ENCODE results near the gene SLC9A9. TPM values are rescaled to one million over a fixed set of nuclear protein-coding genes. Genes with fewer than 3 reads are reported as not detected.

The SLC9A9 gene
- total and polyA plus RNA-seq, 2 of the 8 experiments (the other 6 are each of a cell fraction or from before 2014, with no cell fraction given), result 0.48 to 1.1 TPM

DNA sequence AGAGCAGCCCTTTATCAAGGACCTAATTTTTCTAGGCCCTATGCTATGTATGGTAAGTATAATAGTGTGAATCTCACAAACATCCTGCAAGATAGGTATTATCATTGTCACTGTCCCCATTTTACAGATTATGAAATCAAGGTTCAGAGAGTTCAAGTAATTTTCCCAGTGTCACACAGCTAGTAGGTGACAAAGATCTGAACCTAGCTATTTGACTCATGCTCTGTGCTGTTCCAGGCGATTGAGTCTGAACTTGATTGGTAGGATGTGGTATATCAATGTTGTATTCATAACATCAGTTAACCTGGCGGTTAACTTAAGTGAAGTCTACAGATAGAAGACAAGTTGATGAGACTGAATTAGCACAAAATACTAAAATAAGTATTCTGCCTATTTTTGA, 498.8 kb downstream of the SLC9A9 start:
- Histone ChIP-seq H2BK5ac (ENCODE audit: low read depth, low read length) (no peak overlapping the region), H3K79me2 (ENCODE audit: control insufficient read depth in 1 of 2, insufficient read depth in 2 of 2, low read length in 2 of 2) (no peaks in the 10 kb centered on the region), H4K8ac (ENCODE audit: extremely low read depth, insufficient read depth, low read length) (no peak overlapping the region), H3K4me3 (ENCODE audit: extremely low read depth in 1 of 4, insufficient read depth in 2 of 4, low read depth in 3 of 4, low read length in 4 of 4) (no peak overlapping the region), H3K56ac (replicated peaks; ENCODE audit: insufficient read length, low read depth, low read length) (no peak overlapping the region), H2AFZ (ENCODE audit: low read length) (no peak overlapping the region), H3K27ac (ENCODE audit: low read depth, low read length) (no peak overlapping the region), H3K36me3 (ENCODE audit: control insufficient read depth in 2 of 4, insufficient read depth in 4 of 4, low read length in 3 of 4) (no peaks in the 10 kb centered on the region), H4K5ac (ENCODE audit: insufficient read length, low read depth, low read length) (no peak overlapping the region), H3K27me3 (replicated peaks in 1 of 4; ENCODE audit: control insufficient read depth in 3 of 4, extremely low read depth in 1 of 4, insufficient read depth in 3 of 4, low read length in 3 of 4) (no peaks in the 10 kb centered on the region), H3K9ac (replicated peaks in 1 of 4; ENCODE audit: extremely low read depth in 1 of 4, low read depth in 3 of 4, low read length in 3 of 4) (no peak overlapping the region), H4K91ac (replicated peaks; ENCODE audit: insufficient read length, low read length) (no peak overlapping the region), H3K23me2 (ENCODE audit: low read depth, low read length) (no peaks in the 10 kb centered on the region), H2AK5ac (ENCODE audit: low read depth, low read length) (no peak overlapping the region), H3K9me3 (ENCODE audit: insufficient read depth in 2 of 2, low read depth in 1 of 2, low read length in 1 of 2) (no peaks in the 10 kb centered on the region), H2BK120ac (replicated peaks; ENCODE audit: low read depth, low read length) (no peak overlapping the region), H3K4me2 (ENCODE audit: insufficient read depth in 1 of 2, low read depth in 2 of 2, low read length in 2 of 2) (no peak overlapping the region), H3K14ac (ENCODE audit: insufficient read length) (no peak overlapping the region), H3K4ac (replicated peaks; ENCODE audit: insufficient read length, low read depth, low read length) (no peak overlapping the region), H4K20me1 (replicated peaks in 1 of 2; ENCODE audit: control insufficient read depth in 1 of 2, insufficient read depth in 2 of 2, low read length in 2 of 2) (peaks cover 0 to 2% of the 10 kb centered on the region in 2 experiments), H3K79me1 (ENCODE audit: low read depth, low read length) (no peaks in the 10 kb centered on the region), H2BK20ac (ENCODE audit: low read length) (no peak overlapping the region), H3K23ac (ENCODE audit: insufficient read length) (no peak overlapping the region), H3K18ac (ENCODE audit: extremely low read depth, low read length) (no peak overlapping the region), H2BK15ac (ENCODE audit: low read length) (no peak overlapping the region), H2BK12ac (ENCODE audit: low read depth, low read length) (no peak overlapping the region), H3K4me1 (replicated peaks in 1 of 4; ENCODE audit: control insufficient read depth in 3 of 4, insufficient read depth in 4 of 4, low read length in 3 of 4) (0 out of 7 replicates have a peak, but pooled peaks cover 0 to 2% (median 0%) of the 10 kb centered on the region in 4 experiments)
- POLR2A ChIA-PET (ENCODE audit: partially characterized antibody), result no interaction called here
- FAIRE-seq (no peak), DNase-seq (ENCODE audit: low read depth in 1 of 2, low spot score in 2 of 2) (no peak)
- TF ChIP-seq EP300 (IDR thresholded peaks at IDR 0.05; ENCODE audit: borderline replicate concordance in 1 of 2, low read depth in 2 of 2, low read length in 2 of 2) (no peak), SP1 (IDR thresholded peaks at IDR 0.05; ENCODE audit: low read depth, low read length) (no peak), CTCF (IDR thresholded peaks at IDR 0.05; ENCODE audit: control extremely low read depth in 1 of 3, insufficient read depth in 1 of 3, low read depth in 1 of 3, low read length in 3 of 3) (no peak), GABPA (IDR thresholded peaks at IDR 0.05; ENCODE audit: borderline replicate concordance, insufficient read depth, low read length) (no peak), POLR2A (IDR thresholded peaks at IDR 0.05; ENCODE audit: control extremely low read depth in 1 of 2, low read depth in 2 of 2, low read length in 2 of 2) (no peak), TBP (IDR thresholded peaks at IDR 0.05; ENCODE audit: low read depth, low read length) (no peak), CHD2 (IDR thresholded peaks at IDR 0.05; ENCODE audit: low read length) (no peak), KDM5A (IDR thresholded peaks at IDR 0.05; ENCODE audit: low read length) (no peak), NANOG (IDR thresholded peaks at IDR 0.05; ENCODE audit: insufficient read depth, low read depth, low read length, poor library complexity, severe bottlenecking) (no peak), GTF2F1 (IDR thresholded peaks at IDR 0.05; ENCODE audit: borderline replicate concordance, low read depth, low read length) (no peak), SIX5 (IDR thresholded peaks at IDR 0.05; ENCODE audit: low read depth, low read length) (no peak), RFX5 (IDR thresholded peaks at IDR 0.05; ENCODE audit: borderline replicate concordance, low read depth, low read length) (no peak), CEBPB (IDR thresholded peaks at IDR 0.05; ENCODE audit: low read depth, low read length) (no peak)
- WGBS, 2 experiments (ENCODE audit: extremely low coverage in 1 of 2, insufficient coverage in 1 of 2, insufficient read length in 1 of 2, insufficient replicate concordance in 2 of 2, low coverage in 1 of 2, low lambda C conversion rate in 2 of 2, missing lambda C conversion rate in 1 of 2), result 90% methylated on average over 2 of the region's 2 CpGs; no CpG with 5 or more reads in 1 of the 2 experiments
- CTCF ChIA-PET (ENCODE audit: partially characterized antibody), result interaction anchor here (0.8 to 3.2 kb wide), 8 partner anchors 12 to 325 kb away, joined by 3 to 17 read pairs (median 4); no protein-coding TSS in a partner anchor
